A549 treated with AZD2906 at 1 μM for 4 hours (cell line): ENCODE results near the gene TTC9C. TPM values are rescaled to one million over a fixed set of nuclear protein-coding genes. Genes with fewer than 3 reads are reported as not detected.

Experiments used
- total RNA-seq: library from RNA; stranded (reverse); fragments of 200-300 nt; extraction: Qiagen RNA extraction; gene quantifications from 5 replicates; pipeline ENCODE4 v1.2.3, GENCODE V29; 2022

The TTC9C gene
- total RNA-seq = 28.8 to 30.0 TPM (median 29.4 TPM) in 5 replicates

GRCh38 chr11:62728171-62728988, at the start of gene TTC9C:
Gene TTC9C (plus strand): TSS chr11:62728486. CDS start chr11:62728849, 363 bp downstream.

GRCh38 chr11:62678770-62679696, 49.3 kb upstream of the TTC9C start, which contains the start of gene UBXN1:
Gene UBXN1 (minus strand): TSS chr11:62679073. CDS start chr11:62678923, 150 bp downstream.

GRCh38 chr11:62689421-62690183, 38.7 kb upstream of the TTC9C start, which contains the start of gene LRRN4CL:
Gene LRRN4CL (minus strand): TSS chr11:62689530. CDS start chr11:62688508, 1,022 bp downstream.

GRCh38 chr11:62707277-62707861, 20.9 kb upstream of the TTC9C start, which contains the start of the genes BSCL2 and GNG3:
Gene BSCL2 (minus strand): TSS chr11:62707424. CDS start chr11:62707195, 229 bp downstream.
Gene GNG3 (plus strand): TSS chr11:62707676. CDS start chr11:62708296, 620 bp downstream.

GRCh38 chr11:62727165-62727871, 968 bp upstream of the TTC9C start, which contains the start of gene HNRNPUL2:
Gene HNRNPUL2 (minus strand): TSS chr11:62727457. CDS start chr11:62727156, 301 bp downstream.

GRCh38 chr11:62753736-62754603, 25.7 kb downstream of the TTC9C start, which contains the start of gene ZBTB3:
Gene ZBTB3 (minus strand): TSS chr11:62754160. CDS start chr11:62753664, 496 bp downstream.

GRCh38 chr11:62771144-62772021, 43.1 kb downstream of the TTC9C start, which contains the start of gene TAF6L:
Gene TAF6L (plus strand): TSS chr11:62771396. CDS start chr11:62775784, 4,388 bp downstream.

GRCh38 chr11:62787005-62787759, 58.9 kb downstream of the TTC9C start, which contains the start of gene TMEM179B:
Gene TMEM179B (plus strand): TSS chr11:62787402. CDS start chr11:62787432, 30 bp downstream.

Other genes starting within 250 kb of the TTC9C start
- 339 to 412 TPM (median 379 TPM) in 5 replicates for gene AHNAK, start 181.7 kb upstream of the TTC9C start, total RNA-seq
- gene EEF1G, start 154.6 kb upstream of the TTC9C start, total RNA-seq = 1,893 to 2,060 TPM (median 2,008 TPM) in 5 replicates
- 12.8 to 17.8 TPM (median 17.0 TPM) in 5 replicates for gene TUT1, start 137.0 kb upstream of the TTC9C start, total RNA-seq
- 82.2 to 92.9 TPM (median 85.9 TPM) in 5 replicates for gene MTA2, start 126.6 kb upstream of the TTC9C start, total RNA-seq
- 19.9 to 26.0 TPM (median 22.0 TPM) in 5 replicates for gene EML3, start 115.7 kb upstream of the TTC9C start, total RNA-seq
- gene ROM1, start 115.2 kb upstream of the TTC9C start, total RNA-seq = 3.6 to 4.3 TPM (median 4.0 TPM) in 5 replicates
- gene B3GAT3, start 106.5 kb upstream of the TTC9C start, total RNA-seq = 44.5 to 55.6 TPM (median 54.8 TPM) in 5 replicates
- gene GANAB, start 81.9 kb upstream of the TTC9C start, total RNA-seq = 248 to 270 TPM (median 260 TPM) in 5 replicates
- 19.1 to 23.0 TPM (median 22.6 TPM) in 5 replicates for gene INTS5, start 75.2 kb upstream of the TTC9C start, total RNA-seq
- 118 to 140 TPM (median 121 TPM) in 5 replicates for gene C11orf98, start 63.3 kb upstream of the TTC9C start, total RNA-seq
- gene CSKMT, start 63.2 kb upstream of the TTC9C start, total RNA-seq = 6.9 to 15.1 TPM (median 13.5 TPM) in 5 replicates
- 23.4 to 38.0 TPM (median 35.7 TPM) in 5 replicates for gene UQCC3, start 56.8 kb upstream of the TTC9C start, total RNA-seq
- 4.0 to 5.1 TPM (median 4.8 TPM) in 5 replicates for gene LBHD1, start 56.2 kb upstream of the TTC9C start, total RNA-seq
- gene UBXN1, start 49.4 kb upstream of the TTC9C start, total RNA-seq = 113 to 126 TPM (median 120 TPM) in 5 replicates
- gene LRRN4CL, start 39.0 kb upstream of the TTC9C start, total RNA-seq = 0.07 to 0.10 TPM (median 0.08 TPM) in 3 of 5 replicates, not detected in the others
- gene BSCL2, start 21.1 kb upstream of the TTC9C start, total RNA-seq = 53.3 to 85.7 TPM (median 68.0 TPM) in 5 replicates
- not detected in 5 replicates for gene GNG3, start 20.8 kb upstream of the TTC9C start, total RNA-seq
- 38.1 to 42.3 TPM (median 39.3 TPM) in 5 replicates for gene HNRNPUL2, start 1.0 kb upstream of the TTC9C start, total RNA-seq
- 1.3 to 1.8 TPM (median 1.5 TPM) in 5 replicates for gene ZBTB3, start 25.7 kb downstream of the TTC9C start, total RNA-seq
- 161 to 178 TPM (median 174 TPM) in 5 replicates for gene POLR2G, start 33.1 kb downstream of the TTC9C start, total RNA-seq
- 12.2 to 15.7 TPM (median 14.0 TPM) in 5 replicates for gene TAF6L, start 42.9 kb downstream of the TTC9C start, total RNA-seq
- gene TMEM179B, start 58.9 kb downstream of the TTC9C start, total RNA-seq = 68.8 to 94.9 TPM (median 86.7 TPM) in 5 replicates
- gene TMEM223, start 63.5 kb downstream of the TTC9C start, total RNA-seq = 19.7 to 28.7 TPM (median 27.7 TPM) in 5 replicates
- gene NXF1, start 77.0 kb downstream of the TTC9C start, total RNA-seq = 38.7 to 55.4 TPM (median 50.7 TPM) in 5 replicates
- gene STX5, start 103.6 kb downstream of the TTC9C start, total RNA-seq = 19.5 to 24.9 TPM (median 23.9 TPM) in 5 replicates
- not detected in 5 replicates for gene TEX54, start 104.4 kb downstream of the TTC9C start, total RNA-seq
- gene WDR74, start 111.1 kb downstream of the TTC9C start, total RNA-seq = 74.3 to 82.0 TPM (median 79.5 TPM) in 5 replicates
- 893 to 1,052 TPM (median 950 TPM) in 5 replicates for gene SLC3A2, start 152.4 kb downstream of the TTC9C start, total RNA-seq
- gene CHRM1, start 192.9 kb downstream of the TTC9C start, total RNA-seq = 0.03 to 0.08 TPM (median 0.07 TPM) in 4 of 5 replicates, not detected in the other